Measurements from ENCODE around the gene GRB2.

DNA sequence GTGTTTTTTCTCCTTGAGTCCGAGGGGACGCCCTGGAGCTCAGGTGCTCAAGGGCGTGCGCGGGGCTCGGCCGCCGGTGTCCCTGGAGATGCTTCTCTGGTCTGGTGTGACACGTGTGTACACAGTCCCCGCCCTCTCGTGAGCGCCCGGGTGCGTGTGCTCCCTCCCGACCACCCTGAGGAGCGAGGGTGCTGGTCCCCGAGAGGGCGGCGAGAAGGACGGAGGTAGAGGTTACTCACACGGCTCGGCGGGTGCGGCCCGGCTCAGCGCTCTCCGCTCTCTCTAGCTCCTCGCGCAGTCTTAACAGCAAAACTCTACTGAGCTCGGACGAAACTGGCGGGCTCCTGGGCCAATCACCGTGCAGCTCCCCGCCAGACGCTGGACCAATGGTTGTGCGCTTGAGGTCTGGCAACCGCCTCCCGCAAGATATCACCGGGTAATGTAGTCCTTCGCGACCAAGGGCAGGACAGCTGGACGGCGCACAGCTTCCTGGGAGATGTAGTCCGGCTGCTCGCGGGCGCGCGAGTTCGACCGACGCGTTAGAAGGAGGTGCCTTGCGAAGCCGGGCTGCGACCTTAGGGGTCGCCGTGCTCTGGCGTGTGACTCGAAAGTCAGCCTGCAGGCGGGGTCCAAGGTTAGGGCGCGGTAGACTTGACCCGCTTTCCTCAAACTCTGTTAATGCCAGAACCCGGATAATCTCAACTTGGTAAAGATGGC, 116.2 kb downstream of the GRB2 start, which contains the start of gene SLC25A19:
- TF ChIP-seq, protein P1, sequence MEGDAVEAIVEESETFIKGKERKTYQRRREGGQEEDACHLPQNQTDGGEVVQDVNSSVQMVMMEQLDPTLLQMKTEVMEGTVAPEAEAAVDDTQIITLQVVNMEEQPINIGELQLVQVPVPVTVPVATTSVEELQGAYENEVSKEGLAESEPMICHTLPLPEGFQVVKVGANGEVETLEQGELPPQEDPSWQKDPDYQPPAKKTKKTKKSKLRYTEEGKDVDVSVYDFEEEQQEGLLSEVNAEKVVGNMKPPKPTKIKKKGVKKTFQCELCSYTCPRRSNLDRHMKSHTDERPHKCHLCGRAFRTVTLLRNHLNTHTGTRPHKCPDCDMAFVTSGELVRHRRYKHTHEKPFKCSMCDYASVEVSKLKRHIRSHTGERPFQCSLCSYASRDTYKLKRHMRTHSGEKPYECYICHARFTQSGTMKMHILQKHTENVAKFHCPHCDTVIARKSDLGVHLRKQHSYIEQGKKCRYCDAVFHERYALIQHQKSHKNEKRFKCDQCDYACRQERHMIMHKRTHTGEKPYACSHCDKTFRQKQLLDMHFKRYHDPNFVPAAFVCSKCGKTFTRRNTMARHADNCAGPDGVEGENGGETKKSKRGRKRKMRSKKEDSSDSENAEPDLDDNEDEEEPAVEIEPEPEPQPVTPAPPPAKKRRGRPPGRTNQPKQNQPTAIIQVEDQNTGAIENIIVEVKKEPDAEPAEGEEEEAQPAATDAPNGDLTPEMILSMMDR (IDR thresholded peaks at IDR 0.05), result no peak
- no peak for TF ChIP-seq EP300 (IDR thresholded peaks at IDR 0.05)
- TF ChIP-seq POLR2A (IDR thresholded peaks at IDR 0.05), result peak in 1 of 2 donors; percentile 82
